Activated CD8-positive, alpha-beta memory T cell treated with anti-CD3 and anti-CD28 coated beads, Interleukin-2, amount 50 U/mL, for 4 hours (primary cell): ENCODE results near the gene XPR1.
"Not testable (repeated sequence)": the region's sequence is repeated elsewhere in the genome, so short reads cannot be mapped to it uniquely, and the experiment has no call there.

Source experiments
- DNase-seq: peaks from one replicate; pipeline ENCODE4 v3.0.0-alpha.2; 2020

The XPR1 gene

DNA sequence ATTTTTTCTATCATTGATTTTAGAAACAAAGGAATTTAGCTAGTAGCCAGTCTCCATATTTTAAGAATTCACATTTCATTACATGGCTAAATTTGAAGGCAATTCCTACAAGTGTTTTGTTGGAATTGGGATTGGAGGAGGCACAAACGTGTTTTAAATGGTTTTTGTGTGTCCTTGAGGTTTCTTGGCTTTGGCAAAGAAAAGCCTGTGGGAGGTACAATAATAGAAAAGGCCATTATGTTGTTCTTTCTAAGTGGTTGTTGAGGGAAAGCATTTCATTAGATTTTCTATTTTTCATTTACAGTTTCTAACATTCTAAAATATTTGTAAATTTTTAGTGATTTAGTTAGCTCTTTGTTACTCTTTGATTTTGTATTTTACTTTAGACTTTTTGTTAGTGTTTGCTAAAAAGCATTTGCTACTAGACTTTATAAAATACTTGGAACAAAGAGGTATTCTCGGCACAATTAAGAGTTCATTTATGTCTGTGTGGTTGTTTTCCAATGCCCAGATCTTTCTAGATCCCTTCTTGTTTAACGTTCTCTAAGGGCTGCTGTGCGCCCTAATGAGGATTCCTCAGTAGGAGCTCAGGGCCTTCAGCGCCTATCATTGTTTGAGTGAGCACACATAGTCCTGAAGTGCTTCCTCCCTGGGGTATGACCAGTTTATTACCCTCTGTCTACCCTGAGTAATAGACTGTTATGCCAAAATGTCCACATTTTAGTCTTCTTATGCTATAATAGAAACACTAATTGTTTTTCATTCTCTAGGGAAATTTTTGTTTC, 210.9 kb downstream of the XPR1 start:
- DNase-seq: no peak

DNA sequence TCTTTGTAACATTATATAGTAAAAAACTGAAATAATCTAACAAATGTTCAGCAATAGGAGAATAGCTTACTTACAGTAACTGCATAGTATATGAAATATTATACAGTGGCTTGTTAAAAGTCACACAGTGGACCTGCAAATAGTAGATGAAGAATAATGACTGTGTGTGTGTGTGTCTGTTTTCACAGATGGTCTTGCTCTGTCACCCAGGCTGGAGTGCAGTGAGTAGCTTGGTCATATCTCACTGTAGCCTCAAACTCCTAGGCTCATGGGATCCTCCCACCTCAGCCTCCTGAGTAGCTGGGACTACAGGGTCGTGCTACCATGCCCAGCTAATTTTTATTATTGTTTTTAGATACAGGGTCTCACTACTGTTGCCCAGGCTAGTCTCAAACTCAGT, 213.5 kb downstream of the XPR1 start:
- no peak for DNase-seq

DNA sequence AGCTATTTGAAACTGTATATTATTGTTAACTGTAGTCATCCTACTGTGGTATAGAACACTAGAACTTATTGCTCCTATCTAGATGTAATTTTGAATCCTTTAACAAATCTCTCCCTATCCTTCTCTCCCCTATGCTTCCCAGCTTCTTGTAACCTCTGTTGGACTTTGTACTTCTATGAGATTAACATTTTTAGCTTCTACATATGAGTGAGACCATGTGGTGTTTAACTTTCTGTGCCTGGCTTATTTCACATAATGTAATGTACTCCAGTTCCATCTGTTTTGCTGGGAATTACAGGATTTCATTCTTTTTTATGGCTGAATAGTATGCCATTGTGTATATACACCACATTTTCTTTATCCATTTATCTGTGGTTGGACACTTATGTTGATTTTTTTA, 216.4 kb downstream of the XPR1 start:
- DNase-seq: no peak

DNA sequence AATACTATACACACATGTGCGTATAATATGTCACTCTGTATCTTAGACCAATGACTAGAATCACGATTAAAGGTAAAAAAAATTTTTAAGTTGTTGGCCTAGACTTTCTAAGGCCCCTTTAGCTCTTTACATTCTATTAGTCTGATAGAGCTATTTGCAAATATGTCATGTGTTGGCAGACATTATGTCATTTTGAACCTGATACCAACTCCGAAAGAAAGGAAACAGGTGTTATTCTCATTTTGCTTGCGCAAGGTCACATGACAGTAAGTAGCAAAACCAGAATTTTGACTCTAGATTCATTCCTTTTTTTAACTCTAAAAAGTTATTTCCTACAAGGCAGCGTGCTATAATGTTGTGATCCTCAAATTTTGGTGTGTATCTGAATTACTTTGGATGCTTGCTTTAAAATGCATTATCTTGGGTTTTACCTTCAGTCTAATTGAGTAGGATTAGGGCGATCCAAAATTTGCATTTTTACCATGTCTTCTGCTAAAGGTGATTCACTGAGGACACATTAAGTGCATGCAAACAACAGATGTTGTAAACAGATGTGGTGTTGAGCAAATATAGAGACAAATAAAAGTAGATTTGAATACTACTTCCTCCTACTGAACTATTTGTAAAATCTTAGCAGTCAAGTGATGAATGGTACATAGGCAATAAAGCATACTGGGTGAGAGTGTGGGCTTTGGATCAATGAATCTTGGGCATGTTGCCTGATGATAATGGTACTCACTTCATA, 217.4 kb downstream of the XPR1 start:
- DNase-seq: no peak

DNA sequence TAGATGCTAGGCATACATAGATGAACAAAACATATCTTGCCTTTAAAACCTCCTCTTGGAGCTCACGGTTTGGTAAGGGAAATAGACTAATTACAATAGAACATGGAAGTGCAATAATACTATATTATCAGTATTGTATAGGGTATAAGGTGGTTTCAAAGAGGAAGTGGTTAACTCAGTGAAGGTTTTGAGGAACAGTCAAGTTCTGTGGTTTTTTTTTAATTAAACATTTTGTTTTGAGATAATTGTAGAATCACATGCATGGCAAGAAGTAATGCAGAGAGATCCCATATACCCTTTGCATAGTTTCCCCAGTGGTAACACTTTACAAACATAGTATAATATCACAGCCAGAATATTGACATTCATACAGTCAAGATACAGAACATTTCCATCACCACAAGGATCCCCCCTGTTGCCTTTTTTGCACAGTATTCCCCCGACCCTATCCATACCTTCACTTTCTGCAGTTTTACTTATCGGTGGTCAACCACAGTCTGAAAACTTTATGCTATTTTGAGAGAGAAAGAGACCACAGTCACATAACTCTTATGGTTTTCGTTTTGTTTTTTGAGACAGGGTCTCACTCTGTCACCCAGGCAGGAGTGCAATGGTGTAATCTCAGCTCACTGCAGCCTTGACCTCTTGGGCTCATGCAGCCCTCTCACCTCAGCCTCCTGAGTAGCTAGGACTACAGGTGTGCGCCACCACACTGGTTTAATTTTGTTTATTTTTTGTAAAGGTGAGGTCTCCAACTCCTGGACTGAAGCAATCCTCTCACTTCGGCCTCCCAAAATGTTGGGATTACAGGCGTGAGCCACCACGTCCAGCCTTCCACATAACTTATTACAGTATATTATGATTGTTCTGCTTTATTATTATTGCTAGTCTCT, 220.4 kb downstream of the XPR1 start:
- DNase-seq: no peak

DNA sequence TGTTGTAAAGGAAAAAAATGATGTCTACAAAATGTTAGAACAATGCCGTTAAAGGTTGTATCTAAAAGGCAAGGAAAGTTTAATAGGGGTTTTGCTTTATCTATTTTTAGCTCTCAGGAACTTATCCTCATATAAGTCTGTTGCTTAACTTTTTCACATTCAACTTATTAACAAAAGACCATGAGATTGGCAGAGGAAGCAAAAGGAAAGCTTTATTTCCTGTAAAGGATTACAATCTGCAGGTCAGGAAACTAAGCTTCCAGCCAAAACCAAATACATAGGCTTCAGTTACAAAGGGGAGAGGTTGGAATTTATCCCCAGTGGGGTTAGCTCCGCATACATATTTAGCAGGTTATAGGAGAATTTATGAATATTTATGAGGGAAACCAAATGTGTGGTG, 222.2 kb downstream of the XPR1 start:
- no peak for DNase-seq

DNA sequence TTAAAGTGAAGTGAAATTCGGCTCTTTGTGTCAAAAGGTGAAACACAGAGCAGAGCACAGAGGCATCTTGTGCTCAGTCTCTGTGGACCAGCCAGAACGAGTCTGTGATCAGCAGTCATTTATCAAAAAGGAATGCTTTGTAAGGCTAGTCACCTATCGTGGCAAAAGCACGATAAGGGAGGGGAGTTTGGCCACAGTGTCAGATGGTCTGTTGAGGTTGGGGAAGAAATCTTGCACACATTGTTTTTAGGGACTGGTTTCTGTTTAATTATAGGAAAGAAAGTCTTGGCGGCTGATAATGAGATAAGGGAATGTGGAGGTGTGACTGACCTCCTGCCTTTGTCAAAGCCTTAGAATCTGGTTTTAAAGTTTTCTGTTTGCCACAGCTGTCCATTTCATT, 222.6 kb downstream of the XPR1 start:
- no peak for DNase-seq

DNA sequence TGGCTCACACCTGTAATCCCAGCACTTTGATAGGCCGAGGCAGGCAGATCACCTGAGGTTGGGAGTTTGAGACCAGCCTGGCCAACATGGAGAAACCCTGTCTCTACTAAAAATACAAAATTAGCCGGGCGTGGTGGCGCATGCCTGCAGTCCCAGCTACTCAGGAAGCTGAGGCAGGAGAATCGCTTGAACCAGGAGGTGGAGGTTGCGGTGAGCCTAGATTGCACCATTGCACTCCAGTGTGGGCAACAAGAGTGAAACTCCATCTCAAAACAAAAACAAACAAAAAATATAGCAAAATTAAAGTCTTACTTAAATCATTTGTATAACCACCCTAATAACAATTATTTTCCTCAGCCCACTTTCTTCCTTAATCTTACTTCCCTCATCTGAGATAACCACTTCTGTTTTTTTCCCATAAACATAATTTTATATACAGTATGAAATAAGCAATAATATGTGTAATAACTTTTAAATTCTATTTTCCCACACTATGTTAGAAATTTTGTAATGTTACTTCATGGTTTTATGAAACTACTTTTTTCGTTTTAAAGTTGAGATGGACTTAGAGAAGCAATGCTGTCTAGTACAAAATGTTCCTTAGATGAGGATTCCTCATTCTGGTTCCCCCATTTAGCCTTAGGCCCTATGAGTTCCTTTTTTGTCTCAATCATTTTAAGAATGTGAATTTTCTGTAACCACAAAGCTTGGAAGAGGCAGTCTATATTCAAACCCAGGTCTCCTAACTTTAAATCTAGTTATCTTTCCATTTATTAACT, 226.3 kb downstream of the XPR1 start:
- DNase-seq: not testable (repeated sequence)

DNA sequence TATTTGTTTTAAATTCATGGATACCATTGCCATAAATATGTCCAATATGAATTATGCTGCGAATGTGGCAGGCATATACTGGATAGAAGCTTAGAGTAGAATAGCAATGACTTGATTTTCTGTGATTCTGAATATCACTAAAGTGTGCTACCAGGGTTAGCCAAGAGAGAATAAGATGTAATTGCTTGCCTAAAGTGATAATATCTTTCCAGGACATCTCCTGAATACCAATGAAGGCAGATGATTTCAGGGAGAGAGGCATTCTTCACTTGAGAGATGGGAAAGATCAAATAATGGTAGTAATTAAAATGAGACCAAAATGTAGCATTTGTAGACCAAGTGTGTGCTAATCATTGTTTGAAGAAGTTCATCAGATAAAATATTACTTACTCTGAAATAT, 227.5 kb downstream of the XPR1 start:
- DNase-seq: no peak

DNA sequence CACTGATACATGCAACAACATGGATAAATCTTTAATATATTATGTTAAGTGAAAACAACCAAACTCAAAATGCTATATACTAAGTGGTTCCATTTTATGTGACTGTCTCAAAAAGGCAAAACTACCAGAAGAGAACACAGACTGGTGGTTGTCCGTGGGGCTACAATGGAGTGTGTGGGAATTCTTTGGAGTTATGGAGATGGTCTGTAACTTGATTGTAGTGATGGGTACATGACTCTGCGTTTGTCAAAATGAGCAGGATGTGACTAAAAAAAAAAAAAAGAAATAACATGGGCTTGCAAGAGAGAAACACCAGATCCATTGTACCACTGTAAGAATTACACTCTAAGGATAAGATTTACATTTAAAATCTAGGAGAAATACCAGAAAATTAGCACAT, 228.7 kb downstream of the XPR1 start:
- DNase-seq: no peak

DNA sequence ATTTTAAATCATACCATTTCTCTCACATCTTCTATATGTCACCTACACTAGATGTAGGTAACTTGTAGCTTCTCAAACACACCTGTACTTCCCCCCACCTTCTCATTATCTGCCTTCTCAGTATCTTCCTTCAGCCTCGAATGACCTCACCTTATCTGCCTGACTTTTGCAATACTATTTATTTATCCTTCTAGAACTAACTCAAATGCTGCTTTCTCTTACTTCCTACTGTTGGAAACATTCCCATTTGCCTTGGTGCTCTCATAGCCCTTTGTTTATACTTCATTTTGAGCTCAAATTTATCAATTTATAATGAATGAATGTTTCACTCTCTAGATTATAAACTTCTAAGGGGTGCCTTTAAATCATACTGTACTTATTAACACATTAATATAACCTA, 230.5 kb downstream of the XPR1 start:
- DNase-seq: no peak

DNA sequence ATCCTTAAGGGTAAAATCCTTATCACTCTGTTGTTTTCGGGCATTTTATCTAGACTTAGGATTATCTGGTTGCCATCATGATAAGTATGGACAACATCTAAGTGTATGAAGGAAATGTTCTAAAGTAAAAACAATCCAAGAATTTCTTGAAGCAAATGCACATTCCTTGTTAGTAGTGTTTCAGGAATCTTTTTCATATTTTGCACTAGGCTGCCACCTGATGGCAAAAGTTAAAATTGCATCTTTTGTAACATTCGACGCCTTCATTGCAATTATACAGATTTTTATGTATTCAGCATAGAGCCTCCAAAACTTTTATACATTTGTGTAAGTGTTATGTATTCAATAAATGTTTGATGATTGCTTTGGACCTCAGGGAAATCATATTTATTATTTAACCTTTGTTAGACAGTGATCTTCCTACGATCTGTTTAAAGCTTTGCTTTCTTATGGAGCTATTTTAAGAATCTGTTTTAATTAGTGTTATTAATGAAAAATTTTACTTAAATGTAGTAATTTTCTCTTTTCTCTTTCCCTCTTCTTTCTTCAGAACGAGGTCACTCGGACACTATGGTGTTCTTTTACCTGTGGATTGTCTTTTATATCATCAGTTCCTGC, 231.4 kb downstream of the XPR1 start:
- DNase-seq: no peak

DNA sequence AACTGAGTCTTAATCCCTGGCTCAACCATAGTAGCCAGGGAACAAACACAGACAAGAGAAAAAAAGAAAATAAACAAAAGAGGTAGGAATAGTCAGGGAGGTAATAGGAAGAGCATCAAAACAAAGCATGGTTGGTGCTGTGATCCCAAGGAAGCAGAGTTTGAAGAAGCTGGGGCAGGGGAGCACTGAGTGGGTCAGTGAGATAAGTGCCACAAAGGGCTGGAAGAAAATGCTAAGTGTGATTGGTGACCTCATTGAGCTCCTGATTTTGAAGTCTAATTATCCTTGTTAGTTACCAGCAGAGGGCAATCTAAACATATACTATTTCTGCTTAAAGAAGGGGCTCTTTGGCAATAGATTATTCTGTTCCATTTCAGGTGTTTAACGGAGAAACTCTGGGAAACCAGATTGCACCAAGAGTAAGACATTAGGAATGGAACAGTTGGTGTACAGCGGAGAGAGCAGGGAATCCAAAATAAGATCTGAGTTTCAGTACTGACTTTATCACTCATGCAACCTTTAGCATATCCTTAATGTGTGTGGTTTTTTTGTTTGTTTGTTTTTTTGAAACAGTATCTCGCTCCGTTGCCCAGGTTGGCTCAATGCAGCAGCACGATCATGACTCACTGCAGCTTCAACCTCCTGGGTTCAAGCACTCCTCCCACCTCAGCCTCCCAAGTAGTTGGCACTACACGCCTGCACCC, 250.1 kb downstream of the XPR1 start:
- no peak for DNase-seq

DNA sequence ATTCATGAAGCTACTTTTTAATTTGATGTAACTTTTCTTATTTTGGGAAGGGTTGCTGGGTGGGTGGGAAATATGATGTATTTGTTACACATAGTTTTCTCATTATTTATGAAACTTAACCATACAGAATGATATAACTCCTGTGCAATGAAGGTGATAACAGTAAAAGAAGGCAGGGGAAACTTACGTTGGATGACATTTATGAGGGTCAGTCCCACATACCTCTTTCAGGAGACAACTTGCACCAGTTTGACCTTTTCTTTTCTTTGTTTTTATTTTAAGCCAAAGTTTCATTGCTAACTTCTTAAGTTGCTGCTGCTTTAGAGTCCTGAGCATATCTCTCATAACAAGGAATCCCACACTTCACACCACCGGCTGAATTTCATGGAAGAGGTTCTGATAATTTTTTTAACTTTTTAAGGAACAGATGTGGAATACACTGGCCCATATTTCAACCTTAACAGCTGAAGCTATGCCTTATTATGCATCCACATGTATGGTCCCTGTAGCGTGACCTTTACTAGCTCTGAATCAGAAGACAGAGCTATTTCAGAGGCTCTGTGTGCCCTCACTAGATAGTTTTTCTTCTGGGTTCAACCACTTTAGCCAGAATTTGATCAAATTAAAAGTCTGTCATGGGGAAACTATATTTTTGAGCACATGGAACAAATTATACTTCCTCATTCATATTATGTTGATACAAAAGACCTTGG, 252.9 kb downstream of the XPR1 start:
- no peak for DNase-seq

DNA sequence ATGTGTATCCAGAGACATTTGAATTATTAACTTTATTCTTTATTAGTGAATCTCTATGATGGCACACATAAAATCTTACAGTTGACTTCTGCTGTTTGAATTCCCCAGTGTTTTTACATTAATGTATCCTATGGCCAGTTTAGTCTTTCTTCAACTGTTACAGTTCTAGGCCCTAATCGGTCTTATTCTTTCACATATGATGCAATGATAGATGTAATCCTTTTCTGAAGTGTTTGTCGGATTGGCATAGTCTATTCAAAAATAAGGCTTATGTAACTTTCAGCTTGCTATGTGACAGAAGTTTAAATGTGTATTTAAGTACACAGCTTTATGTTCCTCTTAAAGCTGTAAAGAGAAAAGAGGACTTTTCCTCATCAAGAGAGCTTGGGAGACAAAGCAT, 254.5 kb downstream of the XPR1 start:
- DNase-seq: no peak

DNA sequence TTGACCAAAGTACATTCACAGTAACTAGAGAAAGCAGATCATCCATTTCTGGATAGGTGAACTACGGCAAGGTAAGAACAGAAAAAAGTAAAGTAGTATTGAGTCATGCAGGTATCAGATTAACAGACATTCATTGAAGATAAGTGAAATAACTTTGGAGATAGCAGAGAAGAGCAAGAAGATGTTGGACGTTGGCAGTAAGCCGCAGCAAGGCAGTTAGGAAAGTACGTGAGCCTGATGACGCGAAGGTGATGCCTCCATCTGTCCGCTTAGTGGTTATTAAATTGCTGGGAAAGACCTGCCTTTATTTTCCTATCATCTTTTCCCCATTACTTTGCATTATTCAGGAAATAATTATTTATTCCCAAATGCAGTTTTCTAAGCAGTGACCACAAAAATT, 256.0 kb downstream of the XPR1 start:
- DNase-seq: no peak

DNA sequence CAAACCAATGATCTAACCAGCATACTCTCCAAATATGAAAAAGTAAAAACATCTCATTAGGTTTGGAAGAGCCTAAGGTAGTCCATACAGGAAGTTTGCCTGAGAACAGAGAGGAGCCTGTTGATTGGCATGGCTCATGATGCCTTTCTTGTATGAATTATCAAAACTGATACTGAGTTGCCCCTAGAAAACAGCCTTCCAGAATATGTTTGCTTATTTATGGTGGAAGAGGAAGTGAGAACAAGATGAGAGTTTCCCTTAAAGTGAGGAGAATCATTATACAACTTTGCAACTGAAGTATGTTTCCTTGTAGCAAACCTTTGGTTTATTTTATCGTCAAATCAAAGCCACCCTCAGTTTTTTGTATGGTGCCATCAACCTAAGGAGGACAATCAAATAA, 257.0 kb downstream of the XPR1 start:
- no peak for DNase-seq

DNA sequence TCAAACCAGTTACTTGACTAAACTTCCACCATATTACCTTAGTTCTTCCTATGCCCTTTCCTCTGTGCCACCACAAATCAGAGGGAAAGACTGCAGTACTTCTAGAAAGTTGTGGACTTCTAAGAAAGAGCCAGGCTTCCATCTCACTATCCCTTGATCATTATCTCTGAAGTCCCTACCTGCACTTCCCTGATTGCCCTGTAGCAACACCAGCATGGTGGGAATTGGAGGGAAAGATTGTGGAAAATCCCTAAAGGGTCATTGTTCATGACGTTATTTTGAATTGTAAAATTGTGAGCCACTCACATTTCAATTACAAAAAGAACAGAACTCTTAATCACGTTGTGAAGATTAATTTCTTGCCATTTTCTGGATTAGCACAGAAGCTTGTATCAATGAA, 257.5 kb downstream of the XPR1 start:
- no peak for DNase-seq

DNA sequence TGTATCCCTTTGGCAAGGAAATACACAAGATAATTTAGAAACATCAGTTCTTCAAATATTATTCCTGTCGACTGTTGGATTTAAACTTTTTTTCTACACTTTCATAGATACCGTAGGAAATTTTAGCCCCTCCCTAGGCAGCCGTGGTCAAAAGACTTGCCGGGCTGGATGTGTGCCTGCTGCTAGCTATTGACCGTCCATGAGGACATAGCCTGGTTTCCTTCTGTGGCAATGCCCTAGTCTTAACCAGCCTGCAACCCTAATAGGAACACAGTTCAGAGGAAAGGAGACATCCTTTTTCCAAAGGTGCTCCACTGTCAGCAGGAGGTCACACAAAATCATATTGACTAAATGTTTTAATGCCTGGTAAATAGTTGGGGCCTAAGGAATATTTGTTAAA, 260.4 kb downstream of the XPR1 start:
- no peak for DNase-seq

DNA sequence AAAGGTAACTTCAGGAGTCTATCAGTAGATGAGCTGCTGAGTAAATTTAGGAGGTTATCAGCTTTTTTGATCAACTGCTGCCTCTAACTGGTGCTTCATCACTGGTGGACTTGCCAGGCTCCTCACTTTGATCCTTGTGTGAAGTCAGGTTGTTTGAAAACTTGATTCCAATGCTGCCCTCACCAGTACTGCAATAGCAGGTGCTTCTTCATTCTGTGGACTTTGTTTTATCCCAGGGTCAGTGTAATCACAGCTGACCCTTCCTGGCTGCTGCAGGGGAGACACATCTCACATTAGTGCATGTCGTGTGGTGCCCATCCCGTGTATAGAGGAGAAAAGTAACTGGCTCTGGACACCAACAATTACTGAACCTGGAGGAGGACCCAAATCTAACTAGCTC, 260.9 kb downstream of the XPR1 start:
- no peak for DNase-seq

DNA sequence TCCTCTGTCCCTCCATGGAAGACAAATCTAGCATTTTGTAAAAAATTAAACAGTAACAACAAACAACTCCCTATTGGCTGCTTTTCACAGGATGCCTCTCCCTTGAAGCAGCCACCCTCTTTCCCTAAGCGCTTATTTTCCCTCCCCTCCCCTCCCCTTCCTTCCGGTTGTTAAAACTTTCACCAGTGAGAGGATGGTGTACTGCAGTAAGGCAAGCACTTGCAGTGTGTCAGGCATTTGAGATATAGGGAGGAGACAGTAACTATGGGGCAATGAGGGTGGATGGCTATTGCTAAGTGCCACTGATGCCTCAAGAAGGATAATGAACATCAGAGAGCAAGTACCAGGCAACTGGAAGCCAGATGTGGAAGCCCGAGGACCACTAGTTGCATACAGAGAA, 261.8 kb downstream of the XPR1 start:
- DNase-seq: no peak
